GM18520 (cell line): ENCODE results near the gene OR8G5.

ENCODE experiments used
- ATAC-seq: cut with Tn5 transposase; IDR thresholded peaks from one replicate; pipeline ENCODE4 v1.9.1; 2021; ENCODE audit not compliant: unreplicated experiment

OR8G5 gene

GRCh38 chr11:124285610-124286344 is 29.6 kb downstream of the OR8G5 start:
- no peak for ATAC-seq

GRCh38 chr11:124294687-124295086 is 38.5 kb downstream of the OR8G5 start:
- no peak for ATAC-seq

- no peak for ATAC-seq
Measured at GRCh38 chr11:124296016-124296415, 39.8 kb downstream of the OR8G5 start.

- no peak for ATAC-seq
Measured at GRCh38 chr11:124297921-124298320, 41.7 kb downstream of the OR8G5 start.

GRCh38 chr11:124301548-124301947 is 45.4 kb downstream of the OR8G5 start:
- no peak for ATAC-seq

- ATAC-seq: no peak
Measured at GRCh38 chr11:124302347-124303125, 46.4 kb downstream of the OR8G5 start.

GRCh38 chr11:124307093-124307492 is 50.9 kb downstream of the OR8G5 start:
- ATAC-seq: no peak

GRCh38 chr11:124310721-124311120 is 54.5 kb downstream of the OR8G5 start:
- ATAC-seq: no peak

GRCh38 chr11:124311269-124311668 is 55.1 kb downstream of the OR8G5 start:
- ATAC-seq: no peak

GRCh38 chr11:124311670-124312069 is 55.5 kb downstream of the OR8G5 start:
- no peak for ATAC-seq

- ATAC-seq: no peak
Measured at GRCh38 chr11:124313131-124313530, 57.0 kb downstream of the OR8G5 start.

- no peak for ATAC-seq
Measured at GRCh38 chr11:124313849-124314248, 57.7 kb downstream of the OR8G5 start, which contains the start of gene OR8D1. Gene OR8D1 (minus strand): TSS chr11:124313949. CDS start chr11:124310766, 3,183 bp downstream.

GRCh38 chr11:124315052-124315451 is 58.9 kb downstream of the OR8G5 start:
- no peak for ATAC-seq
